Stomach (tissue), 9 donors: Measurements from ENCODE around the gene CDC16. TPM values are rescaled to one million over a fixed set of nuclear protein-coding genes. Genes with fewer than 3 reads are reported as not detected.
A peak's percentile ranks its signal among the peaks of the same experiment; 100 is the strongest.

Source experiments
- DNase-seq, 2 donors: peaks; one replicate each; pipeline versions ENCODE4 v3.0.0 to v3.0.0-alpha.2; 2013 to 2019
- H3K27ac ChIP-seq, 5 donors: fragments of 200-600 bp in 4 of 5; sonication (generic) in 4 of 5; one replicate each; pipeline ENCODE4 v1.5.1; 2013 to 2019; ENCODE audit warnings: mild to moderate bottlenecking in 1 of 5, moderate library complexity in 1 of 5
- H3K27me3 ChIP-seq, 3 donors: fragments of 200-600 bp; sonication (generic); one replicate each; pipeline ENCODE4 v1.5.1; 2017 to 2019; ENCODE audit warnings: mixed run types in 1 of 3
- H3K36me3 ChIP-seq, 4 donors: fragments of 200-600 bp; sonication (generic); 1 replicate in 3 of 4; 2 replicates in 1 of 4; pipeline ENCODE4 v1.5.1; 2016 to 2019
- H3K4me1 ChIP-seq, 4 donors: fragments of 200-600 bp; sonication (generic); one replicate each; pipeline ENCODE4 v1.5.1; 2016 to 2019
- H3K4me3 ChIP-seq, 4 donors: fragments of 200-600 bp; sonication (generic) in 3 of 4; one replicate each; pipeline ENCODE4 v1.5.1; 2016 to 2019; ENCODE audit warnings: mild to moderate bottlenecking in 1 of 4
- H3K9me3 ChIP-seq, 4 donors: fragments of 200-600 bp; sonication (generic); one replicate each; pipeline ENCODE4 v1.5.1; 2016 to 2019
- EP300 ChIP-seq: sonication (generic); formaldehyde crosslinking; IDR thresholded peaks from one replicate; pipeline ENCODE4 v1.6.1; 2017; ENCODE audit warnings: antibody characterized with exemption
- POLR2A ChIP-seq, 4 donors: fragments of 450-650 bp; IDR thresholded peaks; one replicate each; pipeline ENCODE4 v1.6.1; 2016; ENCODE audit warnings: antibody characterized with exemption in 4 of 4, control low read depth in 2 of 4, mild to moderate bottlenecking in 1 of 4, moderate library complexity in 1 of 4
- POLR2AphosphoS5 ChIP-seq, 3 donors: sonication (generic); formaldehyde crosslinking; IDR thresholded peaks; one replicate each; pipeline ENCODE4 v1.6.1; 2016; ENCODE audit warnings: antibody characterized with exemption in 3 of 3
- WGBS, 5 donors: extraction: QIAGEN DNeasy Blood & Tissue Kit in 3 of 5; methylation state at CpG; one replicate each; pipeline versions ENCODE4 v1.1.5 to v1.1.7; 2013 to 2018; 5-methylcytosine and 5-hydroxymethylcytosine counted together
- intact Hi-C: fragments of 100-400 bp; cut with DNase I; formaldehyde crosslinking; loops from one replicate; pipeline ENCODE4 v1.15.1; 2023; ENCODE audit warnings: low total_unique reads
- polyA plus RNA-seq, 3 donors: library from polyadenylated mRNA; stranded (reverse); fragments of 200-250 nt; gene quantifications; one replicate each; pipeline ENCODE4 v1.2.3, GENCODE V29; 2013
- total RNA-seq, 5 donors: library from RNA; depleted of rRNA; stranded (reverse); fragments of >200 nt; gene quantifications; one replicate each; pipeline versions ENCODE4 v1.1.0 to v1.2.3, GENCODE V29; 2014 to 2016
- TF ChIP-seq, protein P1 (sequence below), 7 experiments: fragments of 450-650 bp in 4 of 7; fragments of 200-600 bp in 3 of 7; sonication (generic) in 3 of 7; IDR thresholded peaks; one replicate each; pipeline ENCODE4 v1.5.1; 2016 to 2019; ENCODE audit warnings: antibody characterized with exemption in 7 of 7, control low read depth in 2 of 7, mild to moderate bottlenecking in 1 of 7
- donor health status: healthy with polysubstance abuse.
- donor health status: Bipolar disorder and iron deficiency.
- donor health status: healthy.

Gene CDC16
- total and polyA plus RNA-seq, 8 donors, result 49.3 to 98.5 (median 67.0) TPM

DNA sequence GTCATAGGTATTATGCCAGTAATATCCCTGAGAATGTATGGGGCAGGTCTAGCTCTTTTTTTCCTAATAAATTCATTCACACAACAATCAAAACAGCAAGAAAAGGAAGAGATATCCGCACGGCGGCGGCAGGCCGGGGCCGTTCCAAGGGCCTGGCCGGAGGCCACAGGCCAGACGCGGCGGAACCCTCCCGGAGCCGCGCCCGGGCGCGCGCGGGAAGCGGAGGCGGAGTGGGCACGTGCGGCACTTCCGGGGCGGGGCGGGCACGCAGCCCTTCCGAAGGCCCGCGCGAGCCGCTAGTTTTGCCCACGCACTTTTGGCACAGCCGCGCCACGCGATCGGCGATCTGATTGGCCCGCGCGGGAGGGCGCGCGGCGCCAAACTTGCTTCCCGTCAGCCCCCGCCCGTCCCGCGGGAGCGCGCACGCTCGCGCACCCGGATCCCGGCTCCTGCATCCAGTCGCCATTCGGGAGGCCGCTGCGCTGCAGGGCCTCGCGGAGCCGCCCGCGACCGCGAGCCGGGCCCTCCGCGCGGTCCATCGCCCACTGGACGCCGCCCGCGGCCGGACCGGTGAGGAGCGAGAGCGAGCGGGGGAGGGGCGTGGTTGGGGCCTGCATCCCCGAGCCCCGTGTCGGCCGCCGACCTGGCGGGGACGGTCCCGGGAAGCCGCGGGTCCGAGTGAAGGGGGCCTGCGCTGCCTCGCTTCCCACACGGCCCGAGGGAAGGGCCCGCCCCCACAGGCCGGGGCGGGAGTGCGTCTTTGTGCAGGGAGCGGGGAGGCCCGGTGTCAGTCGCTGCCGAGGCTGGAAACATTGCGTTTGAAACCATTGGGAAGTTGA is 79.6 kb downstream of the CDC16 start, which contains the start of gene CHAMP1:
TSS of gene CHAMP1 (plus strand) at position 430 of the 839 bp plus-strand sequence. CDS start 9,340 bp downstream, outside the sequence.
- WGBS, 5 donors, result 0 to 1% (median 0%) methylated on average over 33 to 106 of the region's 107 CpGs
- intact Hi-C loops, result no loop called here
- no peaks in the 10 kb centered on the region for H3K36me3 ChIP-seq

DNA sequence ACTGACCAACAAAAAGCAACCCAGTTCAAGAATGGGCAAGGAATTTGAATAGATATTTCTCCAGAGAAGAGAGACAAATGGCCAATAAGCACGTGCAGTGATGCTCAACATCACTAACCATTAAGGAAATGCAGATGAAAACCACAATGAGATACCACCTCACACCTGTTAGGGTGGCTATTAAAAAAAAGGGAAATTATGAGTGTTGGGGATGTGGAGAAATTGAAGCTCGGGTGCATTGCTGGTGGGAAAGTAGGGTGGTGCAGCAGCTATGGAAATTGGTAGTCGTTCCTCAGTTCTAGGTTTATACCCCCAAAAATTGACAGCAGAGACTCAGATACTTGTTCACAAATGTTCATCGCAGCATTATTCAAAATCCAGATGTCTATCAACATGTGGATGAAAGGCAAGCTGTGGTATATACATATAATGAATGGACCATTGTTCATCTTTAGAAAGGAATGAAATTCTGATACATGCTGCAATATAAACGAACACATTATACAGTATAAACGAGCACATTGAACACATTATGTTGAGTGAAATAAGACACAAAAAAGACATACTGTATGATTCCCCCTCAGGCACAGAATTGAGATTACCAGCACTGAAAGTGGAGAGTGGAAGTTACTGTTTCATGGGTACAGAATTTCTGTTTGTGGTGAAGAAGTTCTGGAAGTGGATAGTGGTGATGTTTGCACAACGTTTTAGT is 80.5 kb downstream of the CDC16 start:
- TF ChIP-seq, protein P1, sequence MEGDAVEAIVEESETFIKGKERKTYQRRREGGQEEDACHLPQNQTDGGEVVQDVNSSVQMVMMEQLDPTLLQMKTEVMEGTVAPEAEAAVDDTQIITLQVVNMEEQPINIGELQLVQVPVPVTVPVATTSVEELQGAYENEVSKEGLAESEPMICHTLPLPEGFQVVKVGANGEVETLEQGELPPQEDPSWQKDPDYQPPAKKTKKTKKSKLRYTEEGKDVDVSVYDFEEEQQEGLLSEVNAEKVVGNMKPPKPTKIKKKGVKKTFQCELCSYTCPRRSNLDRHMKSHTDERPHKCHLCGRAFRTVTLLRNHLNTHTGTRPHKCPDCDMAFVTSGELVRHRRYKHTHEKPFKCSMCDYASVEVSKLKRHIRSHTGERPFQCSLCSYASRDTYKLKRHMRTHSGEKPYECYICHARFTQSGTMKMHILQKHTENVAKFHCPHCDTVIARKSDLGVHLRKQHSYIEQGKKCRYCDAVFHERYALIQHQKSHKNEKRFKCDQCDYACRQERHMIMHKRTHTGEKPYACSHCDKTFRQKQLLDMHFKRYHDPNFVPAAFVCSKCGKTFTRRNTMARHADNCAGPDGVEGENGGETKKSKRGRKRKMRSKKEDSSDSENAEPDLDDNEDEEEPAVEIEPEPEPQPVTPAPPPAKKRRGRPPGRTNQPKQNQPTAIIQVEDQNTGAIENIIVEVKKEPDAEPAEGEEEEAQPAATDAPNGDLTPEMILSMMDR (IDR thresholded peaks at IDR 0.05), result no peak
- TF ChIP-seq POLR2A (IDR thresholded peaks at IDR 0.05) (no peak), EP300 (no peak), POLR2AphosphoS5 (IDR thresholded peaks at IDR 0.05) (no peak)
- no peaks in the 10 kb centered on the region for H3K27me3 ChIP-seq
- H3K36me3 ChIP-seq, result peaks cover 0 to 4% (median under 1%) of the 10 kb centered on the region in 4 donors
- no peak for DNase-seq
- intact Hi-C loops, result no loop called here
- H3K27ac ChIP-seq, result peak overlapping the region in 4 of 5 donors; percentile 90 to 98 (median 94)
- H3K9me3 ChIP-seq, result no peaks in the 10 kb centered on the region
- peak overlapping the region; percentile 82 to 91 (median 90) for H3K4me3 ChIP-seq
- 10 to 15% (median 14%) methylated on average over 7 of the region's 7 CpGs for WGBS, 5 donors
- H3K4me1 ChIP-seq, result peaks cover 35 to 67% (median 52%) of the 10 kb centered on the region in 4 donors

More for the DNA sequence above, 79.6 kb downstream of the CDC16 start, which contains the start of gene CHAMP1:
- Histone ChIP-seq H3K4me1 (peaks cover 30 to 66% (median 47%) of the 10 kb centered on the region in 4 donors), H3K4me3 (peak within 1 kb of the TSS; percentile 82 to 91 (median 90)), H3K9me3 (no peaks in the 10 kb centered on the region), H3K27ac (peak within 1 kb of the TSS; percentile 90 to 98 (median 95)), H3K27me3 (no peaks in the 10 kb centered on the region)
- no peak for TF ChIP-seq POLR2A (IDR thresholded peaks at IDR 0.05)
- TF ChIP-seq, protein P1 (IDR thresholded peaks at IDR 0.05), result no peak
- TF ChIP-seq POLR2AphosphoS5 (IDR thresholded peaks at IDR 0.05), result peak; percentile 69 to 89 (median 87)
- DNase-seq, result peak; percentile 98

DNA sequence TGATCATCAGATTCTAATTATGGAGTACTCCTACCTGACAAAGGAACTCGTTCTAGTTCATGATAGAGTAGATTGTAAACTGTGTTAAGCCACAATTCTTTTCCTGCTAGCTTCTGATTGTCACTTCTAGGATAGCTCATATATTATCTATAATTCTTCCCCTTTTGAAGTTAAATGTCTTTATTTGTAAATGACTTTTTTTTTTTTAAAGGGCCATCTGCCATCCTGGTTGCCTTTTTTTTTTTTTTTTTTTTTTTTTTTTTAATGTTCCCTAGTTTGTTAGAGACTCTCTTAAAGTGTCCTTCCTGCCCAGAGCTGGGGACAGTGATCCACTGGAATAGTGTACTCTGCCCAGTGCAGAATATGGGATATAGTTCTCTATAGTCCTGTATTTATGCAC is 83.9 kb downstream of the CDC16 start:
- DNase-seq, result no peak
- Histone ChIP-seq H3K4me3 (no peak overlapping the region), H3K27me3 (no peaks in the 10 kb centered on the region), H3K36me3 (peaks cover 20 to 35% (median 30%) of the 10 kb centered on the region in 4 donors), H3K9me3 (no peaks in the 10 kb centered on the region), H3K27ac (no peak overlapping the region), H3K4me1 (peaks cover 35 to 60% (median 47%) of the 10 kb centered on the region in 4 donors)
- WGBS, 5 donors, result 3 to 23% (median 22%) methylated on average over 1 of the region's 1 CpG
- intact Hi-C loops, result no loop called here
- no peak for TF ChIP-seq EP300
- TF ChIP-seq POLR2A (IDR thresholded peaks at IDR 0.05), result no peak
- TF ChIP-seq, protein P1 (IDR thresholded peaks at IDR 0.05), result no peak
- TF ChIP-seq POLR2AphosphoS5 (IDR thresholded peaks at IDR 0.05), result no peak

DNA sequence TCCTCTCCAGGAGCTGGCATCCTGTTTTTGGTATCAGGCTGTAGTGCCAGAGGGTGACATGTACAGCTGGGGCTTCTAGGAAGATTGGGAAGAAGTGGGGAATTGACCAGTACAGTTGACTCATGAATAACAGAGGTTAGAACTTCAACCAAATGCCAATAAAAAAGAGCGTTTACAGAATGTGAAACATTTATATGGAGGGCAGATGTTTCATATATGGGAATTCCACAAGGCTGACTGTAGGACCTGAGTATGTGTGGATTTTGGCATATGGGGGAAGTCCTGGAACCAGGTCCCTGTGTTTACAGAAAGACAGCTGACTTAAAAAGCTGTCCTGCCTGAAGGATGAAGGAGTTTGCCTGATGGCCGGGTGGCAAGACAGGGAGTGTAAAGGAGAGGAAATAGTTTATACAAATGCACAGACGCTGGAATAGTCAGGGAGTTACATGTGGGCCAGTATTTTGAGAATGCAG is 84.8 kb downstream of the CDC16 start:
- H3K27me3 ChIP-seq, result no peaks in the 10 kb centered on the region
- TF ChIP-seq, protein P1 (IDR thresholded peaks at IDR 0.05), result no peak
- TF ChIP-seq EP300 (no peak), POLR2A (IDR thresholded peaks at IDR 0.05) (no peak), POLR2AphosphoS5 (IDR thresholded peaks at IDR 0.05) (no peak)
- peaks cover 31 to 57% (median 45%) of the 10 kb centered on the region in 4 donors for H3K4me1 ChIP-seq
- DNase-seq, result no peak
- H3K9me3 ChIP-seq, result no peaks in the 10 kb centered on the region
- 61 to 72% (median 66%) methylated on average over 3 of the region's 3 CpGs for WGBS, 5 donors
- intact Hi-C loops, result no loop called here
- H3K4me3 ChIP-seq, result no peak overlapping the region
- H3K27ac ChIP-seq, result peak overlapping the region in 1 of 5 donors; percentile 17
- peaks cover 29 to 44% (median 38%) of the 10 kb centered on the region in 4 donors for H3K36me3 ChIP-seq
